IPS-NIHi11 (cell line): ENCODE data around the gene MTA1.

Experiments
- DNase-seq: peaks from one replicate; pipeline ENCODE4 v3.0.0; 2012; ENCODE audit warnings: mixed read lengths, low spot score

The MTA1 gene

DNA sequence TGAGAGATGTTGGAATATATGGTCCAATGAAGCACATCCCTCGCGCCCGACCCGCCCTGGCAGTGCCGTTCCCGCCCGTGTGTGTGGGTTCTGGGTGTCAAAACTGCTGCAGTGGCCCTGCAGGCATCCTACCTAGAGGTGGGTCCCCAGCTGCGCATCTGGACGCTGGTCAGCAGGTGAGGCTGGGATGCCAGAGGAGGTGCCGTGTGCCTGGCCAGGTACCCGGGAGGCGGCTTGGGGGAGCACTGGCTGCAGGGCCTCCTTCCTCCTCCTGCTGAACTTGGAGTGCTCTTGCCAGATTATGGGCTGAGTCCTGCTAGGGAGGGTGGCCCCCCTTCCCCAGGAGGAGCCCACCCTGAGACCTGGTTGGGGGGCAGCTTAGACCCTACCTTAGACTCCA lies 5.2 kb downstream of the MTA1 start:
- DNase-seq, result no peak

DNA sequence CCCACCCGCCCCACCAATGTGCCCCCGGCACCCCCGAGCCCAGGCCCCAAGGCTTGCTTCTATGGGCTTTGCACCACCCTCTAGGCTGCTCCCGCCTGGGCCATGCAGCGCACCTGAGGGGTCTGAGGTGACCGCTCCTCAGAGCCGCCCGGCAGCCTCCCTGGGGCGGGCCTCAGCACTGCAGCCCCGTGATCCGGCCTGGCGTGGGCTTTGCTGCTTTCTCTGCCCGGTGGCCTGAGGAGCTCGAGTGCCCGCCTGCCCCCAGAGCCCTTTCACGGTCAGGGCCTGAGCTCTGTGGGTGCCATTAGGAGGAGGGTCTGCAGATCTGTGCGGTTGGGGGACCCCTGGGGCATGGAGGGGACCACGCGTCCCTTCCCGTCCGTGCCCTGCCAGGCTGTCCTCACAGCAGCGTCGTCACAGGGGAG lies 6.2 kb downstream of the MTA1 start:
- DNase-seq, result no peak

DNA sequence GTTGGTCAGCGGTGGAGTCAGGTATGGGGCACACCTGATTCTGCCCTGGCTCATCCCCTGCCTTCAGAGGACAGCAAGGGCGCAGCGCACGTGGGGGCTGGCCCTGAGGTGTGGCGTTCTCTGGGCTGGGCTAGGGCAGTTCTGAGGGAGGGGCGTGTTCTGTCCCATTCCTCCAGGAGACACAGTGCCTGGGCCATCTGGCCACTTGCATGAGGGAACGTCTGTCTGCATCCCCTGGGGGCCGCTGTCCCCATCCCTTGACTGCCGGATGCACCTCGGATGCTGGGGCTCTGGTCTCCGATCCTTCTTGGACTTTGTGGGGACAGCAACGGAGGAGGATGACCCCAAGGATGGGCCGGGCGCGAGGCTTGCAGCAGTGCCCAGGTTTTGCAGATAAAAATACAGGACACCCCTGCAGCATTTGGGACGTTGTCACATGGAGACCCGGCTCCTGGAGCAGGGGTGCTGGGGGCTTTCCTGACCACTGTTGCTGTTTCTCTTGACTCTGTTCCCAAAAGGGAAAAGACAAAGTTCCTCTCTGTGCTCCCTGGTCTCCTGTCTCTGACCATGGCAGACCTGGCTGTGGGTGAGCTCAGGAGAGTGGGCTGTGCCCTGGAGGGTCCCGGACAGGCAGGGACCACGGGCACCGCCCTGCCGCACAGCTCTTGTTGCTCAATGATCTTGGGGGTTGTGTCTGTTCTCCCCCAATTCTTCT lies 6.9 kb downstream of the MTA1 start:
- no peak for DNase-seq

DNA sequence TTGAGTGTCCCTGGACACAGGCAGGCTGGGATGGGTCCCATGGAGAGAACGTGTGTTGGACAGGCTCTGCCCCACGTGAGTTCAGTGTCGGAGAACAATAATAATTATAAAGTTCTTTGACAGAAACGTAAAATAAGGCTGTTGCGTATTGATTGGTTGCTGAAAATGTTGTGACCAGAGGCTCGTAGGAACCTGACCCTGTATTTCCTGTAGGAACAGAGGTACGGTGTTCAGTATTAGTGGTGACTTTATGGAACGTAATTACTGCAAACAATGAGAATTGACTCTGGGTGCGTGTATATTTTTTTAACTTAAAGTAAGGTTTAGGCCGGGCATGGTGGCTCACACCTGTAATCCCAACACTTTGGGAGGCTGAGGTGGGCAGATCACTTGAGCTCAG lies 7.8 kb downstream of the MTA1 start:
- DNase-seq, result no peak

DNA sequence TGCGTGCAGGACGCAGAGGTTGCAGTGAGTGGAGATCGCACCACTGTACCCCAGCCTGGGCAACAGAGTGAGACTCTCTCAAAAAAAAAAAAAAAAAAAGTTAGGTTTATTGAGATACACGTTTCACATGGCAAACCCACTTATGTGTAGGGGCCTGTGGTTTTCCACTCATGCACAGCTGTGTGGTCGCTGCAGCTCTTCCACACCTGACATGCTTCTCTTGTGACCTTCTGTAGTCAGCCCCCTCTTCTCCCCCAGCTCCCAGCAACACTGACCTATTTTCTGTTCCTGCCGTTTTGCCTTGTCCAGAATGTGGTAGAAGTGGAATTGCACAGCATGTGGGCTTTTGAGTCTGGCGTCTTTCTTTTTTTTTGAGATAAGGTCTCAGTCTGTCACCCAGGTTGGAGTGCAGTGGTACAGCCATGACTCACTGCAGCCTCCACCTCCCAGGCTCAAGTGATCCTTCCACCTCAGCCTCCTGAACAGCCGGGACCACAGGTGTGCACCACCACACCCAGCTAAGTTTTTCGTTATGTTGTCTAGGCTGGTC lies 8.4 kb downstream of the MTA1 start:
- DNase-seq, result no peak

DNA sequence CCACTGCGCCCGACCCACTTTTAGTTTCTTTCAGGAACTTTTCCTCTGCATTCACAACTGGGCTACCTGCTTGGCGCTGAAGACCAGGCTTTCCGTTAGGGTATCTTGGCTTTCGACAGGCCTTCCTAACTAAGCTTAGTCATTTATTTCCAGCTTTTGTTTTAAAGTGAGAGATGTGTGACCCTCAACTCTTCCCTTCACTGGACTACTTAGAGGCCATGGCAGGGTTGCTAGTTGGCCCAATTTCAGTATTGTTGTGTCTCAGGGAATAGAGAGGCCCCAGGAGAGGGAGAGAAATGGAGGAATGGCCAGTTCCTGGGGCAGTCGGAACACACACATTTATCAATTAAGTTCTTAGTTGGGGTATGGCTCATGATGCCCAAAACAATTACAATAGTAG lies 10.4 kb downstream of the MTA1 start:
- DNase-seq, result no peak

DNA sequence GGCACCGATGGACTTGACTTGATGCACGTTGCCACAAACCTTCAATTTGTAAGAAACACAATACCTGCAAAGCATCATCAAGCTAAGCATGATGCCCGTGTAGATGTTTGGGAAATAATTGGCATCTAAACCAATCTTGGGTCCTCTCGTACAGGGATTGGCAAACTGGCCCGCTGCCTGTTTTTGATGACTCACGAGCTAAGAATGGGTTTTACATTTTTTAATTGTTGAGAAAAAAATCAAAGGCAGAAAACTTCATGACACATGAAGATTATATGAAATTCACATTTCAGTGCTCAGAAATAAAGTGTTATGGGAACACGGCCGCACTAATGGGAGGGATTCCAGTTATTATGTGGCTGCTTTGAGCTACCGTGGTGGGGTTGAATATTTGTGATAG lies 10.9 kb downstream of the MTA1 start:
- DNase-seq, result peak; percentile 18

DNA sequence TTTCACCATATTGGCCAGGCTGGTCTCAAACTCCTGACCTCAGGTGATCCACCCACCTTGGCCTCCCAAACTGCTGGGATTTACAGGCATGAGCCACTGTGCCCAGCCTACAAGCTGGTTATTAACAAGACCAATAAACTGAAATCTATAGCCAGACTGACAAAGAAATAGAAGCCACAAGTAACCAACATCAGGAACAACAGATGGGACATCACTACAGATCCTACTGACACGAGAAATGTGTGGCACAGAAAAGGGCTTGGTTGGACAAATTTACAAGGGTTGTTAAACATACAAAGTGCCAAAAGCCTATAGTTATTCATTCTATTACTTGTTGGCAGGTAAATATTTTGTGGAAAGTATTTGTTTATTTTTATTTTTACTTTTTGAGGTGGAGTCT lies 11.6 kb downstream of the MTA1 start:
- DNase-seq, result no peak

DNA sequence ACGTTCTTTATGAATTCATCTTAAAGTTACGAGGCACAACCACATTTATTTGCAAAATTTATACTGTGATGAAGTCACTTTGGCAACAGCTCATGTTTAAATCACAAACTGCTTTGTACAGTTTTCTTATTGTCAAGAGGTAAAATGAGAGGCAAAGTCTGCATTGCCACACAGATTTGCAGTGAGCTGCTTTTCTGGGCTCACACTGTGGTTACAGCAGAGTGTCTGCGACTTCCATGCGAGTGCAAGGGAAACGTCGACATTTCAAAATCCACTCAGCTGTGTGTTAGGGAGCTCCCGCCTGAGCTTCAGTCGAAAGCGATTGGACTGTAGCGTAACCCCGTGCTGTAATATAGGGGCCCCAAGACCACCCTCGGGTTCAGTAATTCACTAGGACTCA lies 13.0 kb downstream of the MTA1 start:
- DNase-seq, result peak; percentile 19

DNA sequence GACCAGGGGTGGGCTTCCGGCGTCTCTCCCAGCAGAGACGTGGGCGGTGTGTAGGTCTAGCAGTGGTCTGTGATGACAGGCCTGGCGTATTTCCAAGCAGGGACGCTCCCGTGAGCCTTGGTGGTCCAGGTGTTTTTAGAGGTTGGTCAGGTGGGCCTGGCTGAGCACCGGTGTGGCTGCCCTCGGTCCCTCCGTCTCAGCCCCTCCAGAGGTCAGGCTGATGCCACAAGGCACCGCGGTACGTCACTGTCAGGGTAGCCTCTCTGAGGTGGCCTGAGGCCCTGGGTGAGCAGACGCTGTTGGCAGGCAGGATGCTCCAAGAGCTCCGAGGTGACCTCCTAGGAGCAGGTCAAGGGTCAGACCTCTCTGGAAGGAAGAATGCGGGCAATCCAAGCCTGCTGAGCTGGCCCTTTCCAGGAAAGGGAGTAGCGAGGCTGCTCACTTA lies 13.6 kb downstream of the MTA1 start:
- peak; percentile 32 for DNase-seq

DNA sequence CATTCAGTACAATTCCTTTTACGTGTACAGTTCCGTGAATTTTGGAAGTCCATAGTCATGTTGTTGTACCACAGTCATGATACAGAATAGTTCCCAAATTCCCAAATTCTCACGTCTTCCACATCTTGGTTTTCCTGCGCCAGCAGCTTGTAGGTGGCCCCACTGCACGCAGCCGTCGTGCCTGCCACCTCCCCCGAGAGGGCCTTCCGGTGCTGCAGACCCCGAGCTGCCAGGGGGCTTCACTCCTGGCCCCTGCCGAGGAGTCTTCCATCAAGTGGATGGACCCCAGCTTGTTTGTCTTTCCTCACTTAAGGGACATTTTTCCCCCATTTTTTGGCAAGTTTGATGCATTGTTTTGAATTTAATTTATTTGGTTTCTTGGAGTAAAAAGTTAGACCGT lies 16.8 kb downstream of the MTA1 start:
- DNase-seq, result no peak

DNA sequence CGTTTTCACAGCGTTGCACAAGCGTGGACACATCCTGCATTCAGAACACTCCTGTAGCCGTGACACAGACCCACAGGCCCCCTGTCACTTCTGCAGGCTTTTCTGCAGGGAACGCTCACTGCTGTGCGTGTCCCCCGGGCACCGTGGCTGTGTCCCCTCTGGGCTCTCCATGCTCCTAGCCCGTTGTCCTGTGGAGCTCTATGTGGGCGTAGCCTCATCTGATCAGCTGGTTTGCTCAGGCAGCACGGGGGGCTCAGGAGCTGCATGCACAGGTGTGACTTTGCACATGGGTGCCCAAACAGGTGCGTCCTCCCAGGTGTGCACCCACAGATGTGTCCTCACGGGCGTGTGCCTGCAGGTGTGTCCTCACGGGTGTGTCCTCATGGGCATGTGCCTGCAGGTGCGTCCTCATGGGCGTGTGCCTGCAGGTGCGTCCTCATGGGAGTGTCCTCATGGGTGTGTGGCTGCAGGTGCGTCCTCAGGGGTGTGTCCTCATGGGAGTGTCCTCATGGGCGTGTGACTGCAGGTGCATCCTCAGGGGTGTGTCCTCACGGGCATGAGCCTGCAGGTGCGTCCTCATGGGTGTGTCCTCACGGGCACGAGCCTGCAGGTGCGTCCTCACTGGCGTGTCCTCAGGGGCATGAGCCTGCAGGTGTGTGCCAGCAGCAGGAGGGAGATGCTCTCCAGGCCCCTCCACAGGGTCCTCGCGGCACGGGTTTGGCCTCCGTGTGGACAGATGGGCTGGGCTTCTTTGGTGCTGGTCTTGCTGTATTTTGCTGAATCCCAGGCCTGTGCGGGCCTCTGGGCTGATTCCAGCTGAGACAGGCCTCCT lies 17.5 kb downstream of the MTA1 start:
- no peak for DNase-seq

DNA sequence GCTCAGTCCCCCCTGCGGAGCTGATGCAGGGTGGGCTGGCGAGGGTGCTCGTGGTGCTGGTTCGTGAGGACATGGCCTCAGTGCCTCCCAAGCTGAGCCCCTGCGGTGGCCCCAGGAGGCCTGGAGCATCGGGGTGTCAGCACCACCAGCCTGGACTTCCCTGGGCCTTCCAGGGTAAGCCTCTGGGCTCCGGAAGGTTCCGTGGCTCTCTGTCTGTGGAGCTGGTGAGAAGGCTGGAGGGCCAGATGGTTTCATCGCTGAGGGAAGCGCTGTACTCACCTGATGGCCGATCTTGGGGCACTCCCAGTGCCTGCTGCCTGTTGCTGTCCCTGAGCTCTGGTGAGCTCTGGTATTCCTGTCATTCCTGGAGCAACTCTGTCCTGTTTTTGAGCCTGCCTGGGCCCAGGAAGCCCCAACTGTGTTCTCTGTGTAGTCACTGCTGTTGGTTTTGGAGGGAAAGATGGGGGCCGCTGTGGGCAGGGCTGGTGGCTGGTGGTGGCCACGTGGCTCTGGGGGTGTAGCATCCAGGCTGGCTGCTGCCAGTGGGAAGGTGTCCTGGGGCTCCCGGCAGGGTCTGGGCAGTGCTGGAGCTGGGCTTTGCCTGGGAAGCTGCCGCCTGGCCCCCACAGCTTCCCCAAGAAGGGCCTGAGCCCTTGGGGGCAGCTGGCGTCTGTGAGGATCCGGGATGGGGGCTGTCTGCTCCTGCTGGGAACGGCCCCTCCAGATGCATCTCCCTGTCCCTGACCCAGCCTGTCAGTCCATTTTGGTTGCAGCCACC lies 18.3 kb downstream of the MTA1 start:
- DNase-seq, result no peak

DNA sequence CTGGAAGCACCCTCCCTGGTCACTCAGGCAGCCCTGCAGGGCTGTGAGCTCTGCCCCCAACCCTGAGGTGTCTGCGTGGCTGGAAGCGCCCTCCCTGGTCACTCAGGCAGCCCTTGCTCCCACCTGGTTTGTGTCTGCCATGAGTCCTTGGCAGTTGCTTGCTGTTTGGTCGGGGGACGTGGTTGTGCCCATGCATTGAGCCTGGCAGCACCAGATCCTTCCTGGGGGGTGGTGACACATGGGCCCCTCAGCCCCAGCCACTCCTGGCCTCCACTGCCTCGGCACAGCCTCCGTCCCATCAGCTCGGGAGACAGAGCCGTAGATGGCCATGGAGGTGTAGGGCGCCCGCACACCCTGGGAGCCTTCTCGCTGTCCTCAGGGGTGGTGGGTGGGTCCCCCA lies 19.6 kb downstream of the MTA1 start:
- no peak for DNase-seq

DNA sequence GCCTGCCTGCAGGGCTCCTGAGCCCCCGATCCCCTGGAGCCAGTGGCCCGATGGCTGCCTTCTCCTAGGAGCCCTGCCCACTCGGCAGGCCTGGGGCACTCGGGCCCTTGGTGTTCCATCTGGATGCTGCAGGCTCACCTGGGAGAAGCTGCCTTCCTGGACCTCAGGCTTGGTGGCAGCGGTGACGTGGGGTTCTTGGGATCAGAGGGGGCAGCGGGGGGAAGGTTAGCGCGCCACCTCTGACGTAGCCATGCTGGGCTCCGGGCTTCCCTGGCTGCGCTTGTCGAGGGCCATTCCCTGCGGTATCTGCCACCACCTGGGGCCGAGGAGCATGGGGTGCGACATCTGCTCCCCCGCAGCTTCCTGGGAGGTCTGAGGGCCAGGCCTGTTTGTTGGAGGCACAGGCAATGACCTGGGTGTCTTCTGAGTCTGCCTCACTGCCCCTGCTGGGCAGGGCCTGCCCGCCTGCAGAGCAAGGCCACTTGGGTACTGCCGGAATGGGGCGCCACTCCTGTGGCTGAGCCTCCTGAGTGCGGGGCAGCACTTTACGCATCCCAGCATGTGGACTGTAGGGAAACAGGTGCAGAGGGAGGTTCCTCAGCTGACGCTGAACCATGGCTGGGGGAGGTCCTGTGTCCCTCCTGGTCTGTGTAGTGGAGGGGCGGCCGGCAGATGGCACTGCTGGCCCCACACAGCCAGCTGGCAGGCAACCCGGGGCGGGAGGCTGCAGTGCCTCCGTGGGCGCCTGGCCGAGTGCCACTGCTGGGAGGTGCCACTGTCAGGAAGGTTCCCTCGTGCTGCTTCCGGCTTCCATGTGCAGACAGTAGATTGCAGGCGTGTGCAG lies 20.3 kb downstream of the MTA1 start:
- peak; percentile 63 for DNase-seq

DNA sequence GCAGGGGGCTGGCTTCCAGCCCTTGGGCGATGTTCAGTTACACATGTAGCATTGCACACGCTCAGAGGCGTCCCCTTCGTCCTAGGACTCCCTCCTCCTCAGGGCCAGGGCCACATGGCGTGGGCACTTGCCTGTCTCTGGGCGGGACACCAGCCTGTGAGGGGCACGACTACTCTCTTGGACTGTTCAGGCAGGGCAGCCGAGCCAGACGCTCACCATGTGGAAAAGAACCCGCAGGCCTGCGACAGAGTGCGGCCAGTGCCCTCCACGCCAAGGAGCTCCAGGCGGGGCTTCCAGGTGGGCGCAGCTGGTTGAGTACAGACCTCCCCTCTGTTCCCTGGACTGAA lies 20.9 kb downstream of the MTA1 start:
- no peak for DNase-seq

DNA sequence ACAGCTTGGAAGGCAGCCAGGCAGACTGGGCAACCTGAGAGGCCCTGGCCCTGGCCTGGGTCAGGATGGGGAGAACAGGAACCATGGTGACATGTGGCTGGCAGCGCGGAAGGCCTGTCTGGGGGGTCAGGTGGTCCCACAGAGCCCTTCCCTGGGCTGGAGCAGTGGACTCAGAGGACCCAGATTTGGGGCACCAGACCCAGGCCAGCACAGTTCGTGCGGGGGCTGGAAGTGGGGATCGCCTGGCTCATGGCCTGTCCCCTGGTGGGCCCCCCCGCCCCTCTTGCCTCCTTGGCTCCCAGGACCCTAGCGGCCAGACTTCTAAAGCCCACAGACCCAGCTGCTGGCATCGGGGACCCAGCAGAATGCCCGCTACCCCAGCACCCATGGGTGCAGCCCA lies 21.4 kb downstream of the MTA1 start:
- no peak for DNase-seq

DNA sequence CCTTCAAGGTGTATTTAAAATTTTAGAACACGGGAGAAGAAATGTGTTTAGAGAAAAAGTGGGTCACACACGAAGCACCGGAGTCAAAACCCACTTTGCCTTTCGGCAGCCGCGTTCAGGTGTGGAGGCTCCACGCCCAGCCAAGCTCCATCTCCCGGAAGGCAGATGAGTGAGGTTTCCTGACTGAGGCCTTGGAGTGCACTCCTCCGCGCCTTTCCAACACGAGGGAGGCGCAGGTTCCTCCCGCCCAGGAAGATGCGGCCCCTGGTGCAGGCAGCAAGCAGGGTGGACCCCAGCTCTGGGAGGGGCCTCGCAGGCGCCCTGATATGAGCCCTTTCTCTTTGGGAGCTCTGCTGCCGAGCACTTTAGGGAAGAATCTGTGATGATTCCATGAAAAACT lies 22.5 kb downstream of the MTA1 start:
- DNase-seq, result no peak

DNA sequence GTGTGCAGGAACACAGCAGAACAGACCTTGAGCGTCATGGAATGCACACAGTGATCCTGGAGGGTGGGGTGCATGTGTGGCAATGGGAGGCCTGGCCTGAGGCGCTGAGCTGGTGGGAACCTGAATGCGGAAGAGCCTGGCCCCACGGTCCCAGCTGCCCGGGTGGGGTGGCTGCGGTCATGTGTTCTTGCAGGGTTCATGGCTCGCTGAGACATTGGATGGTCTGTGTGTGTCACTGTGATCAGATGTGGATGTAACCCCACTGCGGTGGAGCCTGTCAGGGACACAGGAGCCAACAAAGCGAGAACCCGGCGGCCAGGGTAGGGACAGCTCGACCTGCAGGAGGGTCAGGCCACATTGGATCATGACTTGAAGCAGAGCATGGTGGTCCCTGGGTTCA lies 23.2 kb downstream of the MTA1 start:
- DNase-seq, result no peak

DNA sequence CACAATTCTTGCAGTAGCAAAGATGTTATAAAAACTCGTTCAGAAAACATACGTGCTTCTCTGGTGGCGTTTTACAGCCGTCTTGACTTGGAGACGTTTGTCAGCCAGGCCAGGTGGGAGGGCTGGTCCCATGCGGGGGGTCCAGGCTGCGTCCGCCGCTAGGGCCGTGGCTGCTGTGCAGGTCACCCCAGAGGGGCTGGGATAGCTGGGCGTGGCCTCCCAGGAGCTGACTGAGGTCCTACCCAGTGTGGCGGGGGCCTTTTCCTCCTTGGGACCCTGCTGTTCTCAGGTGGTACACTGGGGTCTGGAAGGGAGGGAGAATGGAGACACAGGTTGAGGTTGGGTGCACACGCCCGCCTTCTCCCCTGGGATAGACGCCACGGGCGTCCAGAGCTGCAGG lies 25.2 kb downstream of the MTA1 start:
- DNase-seq, result no peak

DNA sequence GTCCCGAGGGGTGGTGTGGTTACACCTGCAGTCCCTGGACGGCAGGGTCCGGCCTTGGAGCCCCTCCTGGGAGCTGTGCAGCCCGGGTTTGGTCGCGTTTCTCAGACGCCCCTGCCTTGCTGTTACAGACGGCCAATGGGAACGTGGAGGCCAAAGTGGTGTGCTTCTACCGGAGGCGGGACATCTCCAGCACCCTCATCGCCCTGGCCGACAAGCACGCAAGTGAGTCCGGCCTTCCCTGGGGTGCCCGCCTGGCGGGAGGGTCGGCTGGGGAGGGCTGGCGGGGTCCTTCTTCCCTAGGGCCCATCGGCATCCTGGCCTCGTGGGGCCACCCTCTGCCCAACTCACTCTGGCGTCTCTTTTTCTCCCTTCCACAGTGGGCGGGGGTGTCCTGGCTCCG lies 25.7 kb downstream of the MTA1 start:
- no peak for DNase-seq
